SH-SY5Y (cell line): ENCODE data around the gene ATE1.

ENCODE experiments used
- GATA2 ChIP-seq: IDR thresholded peaks from 2 replicates; pipeline ENCODE4 v1.6.1; 2011; ENCODE audit warnings: mild to moderate bottlenecking, low read depth, low read length
- GATA3 ChIP-seq: IDR thresholded peaks from 2 replicates; pipeline ENCODE4 v1.6.1; 2011; ENCODE audit warnings: low read depth, mild to moderate bottlenecking, low read length, moderate library complexity

Gene ATE1

DNA sequence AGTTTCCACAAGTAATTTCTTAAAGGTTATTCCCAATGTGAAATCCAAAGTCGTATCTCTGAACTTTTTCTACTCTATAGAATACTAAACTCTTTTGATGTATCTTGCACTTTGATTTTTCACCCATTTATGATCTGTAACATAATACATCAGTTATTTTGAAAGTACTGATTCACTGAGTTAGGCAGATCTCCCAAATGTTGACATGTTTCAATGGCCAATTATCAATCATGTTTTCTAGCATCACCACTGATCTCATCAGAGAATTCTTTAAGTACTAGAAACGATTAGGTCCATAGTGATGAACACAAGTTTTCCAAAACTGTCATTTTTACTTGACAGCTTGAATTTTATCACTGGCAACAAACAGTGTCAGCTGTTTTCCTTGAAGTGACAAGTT, 119.0 kb downstream of the ATE1 start:
- TF ChIP-seq GATA3 (no peak), GATA2 (no peak)

DNA sequence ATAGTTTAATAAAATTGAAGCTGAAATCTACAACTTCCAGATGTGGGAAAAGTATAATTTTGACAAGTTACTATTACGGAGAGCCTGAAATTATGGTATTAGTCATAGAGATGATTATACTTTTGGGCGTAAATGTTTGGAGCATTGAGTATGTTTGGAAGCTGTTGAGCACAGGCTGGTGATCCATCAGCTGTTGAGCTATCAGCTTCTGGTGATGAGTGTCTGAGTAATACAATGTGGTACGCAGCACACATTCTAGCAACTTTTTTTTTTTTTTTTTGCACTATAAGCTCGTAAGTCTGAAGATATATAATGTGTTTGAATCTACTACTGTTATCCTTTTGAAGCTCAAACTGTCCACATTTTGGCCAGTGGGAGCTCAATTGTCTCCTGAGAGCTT, 123.4 kb downstream of the ATE1 start:
- TF ChIP-seq GATA3: no peak
- no peak for TF ChIP-seq GATA2

DNA sequence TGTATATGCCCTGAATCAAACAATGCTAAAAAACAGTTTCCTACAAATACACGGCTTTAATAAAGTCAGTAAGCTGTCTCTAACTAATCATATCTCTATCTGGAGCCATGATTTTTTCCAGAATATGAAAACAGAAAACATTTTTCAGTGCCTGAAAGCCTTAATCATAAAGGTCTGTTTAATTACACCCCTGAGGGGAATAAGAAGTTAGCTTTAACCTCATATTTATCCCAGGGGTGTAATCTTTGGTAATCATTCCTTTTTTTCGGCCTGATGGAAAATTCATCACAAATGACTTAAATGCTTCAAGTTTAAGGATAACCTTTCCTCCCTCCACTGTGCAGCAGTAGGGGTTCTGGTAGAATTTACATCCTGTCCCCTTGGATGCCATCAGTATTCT, 124.2 kb downstream of the ATE1 start:
- 0 out of 2 replicates have a peak, but pooled peaks have one; percentile 42 for TF ChIP-seq GATA3
- TF ChIP-seq GATA2: no peak

DNA sequence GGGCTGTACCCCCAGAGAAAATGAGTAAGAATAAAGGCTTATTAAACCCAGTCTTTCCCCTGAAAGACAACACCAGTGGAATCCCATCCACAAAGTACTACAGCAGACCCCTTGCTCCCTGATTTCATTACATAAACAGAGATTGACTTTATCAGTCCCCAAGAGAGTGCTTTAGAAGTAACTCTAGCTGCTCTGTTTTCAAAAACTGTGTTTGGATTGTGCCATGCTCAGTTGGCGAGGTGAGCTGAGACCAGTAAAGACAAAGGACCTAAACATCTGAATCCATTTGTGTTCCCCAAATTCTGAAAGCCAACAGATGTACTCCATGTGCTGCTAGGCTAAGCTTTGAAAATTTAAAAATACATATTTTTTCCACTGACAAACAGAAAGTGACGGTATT, 127.0 kb downstream of the ATE1 start:
- TF ChIP-seq GATA2: no peak; the same call in 1 of the 2 replicates
- TF ChIP-seq GATA3: no peak

DNA sequence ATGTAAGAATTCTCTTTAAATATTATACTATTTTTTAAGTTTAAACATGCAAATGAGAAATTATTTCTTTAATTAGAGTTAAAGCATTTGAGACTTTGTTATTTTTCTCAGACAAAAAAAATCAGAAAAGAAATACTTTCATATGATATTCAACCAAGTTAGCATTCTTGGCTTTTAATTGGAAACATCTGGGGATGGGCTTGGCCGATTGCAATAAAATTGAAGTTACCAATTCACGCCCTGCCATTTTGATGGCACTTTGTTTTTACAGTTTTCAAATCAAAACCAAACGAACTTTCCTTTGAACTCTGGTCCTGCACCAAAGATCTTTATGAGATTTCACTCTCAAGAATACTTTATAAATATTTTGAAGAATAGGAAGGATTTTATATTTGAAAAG, 127.7 kb downstream of the ATE1 start:
- TF ChIP-seq GATA3: no peak
- no peak for TF ChIP-seq GATA2

DNA sequence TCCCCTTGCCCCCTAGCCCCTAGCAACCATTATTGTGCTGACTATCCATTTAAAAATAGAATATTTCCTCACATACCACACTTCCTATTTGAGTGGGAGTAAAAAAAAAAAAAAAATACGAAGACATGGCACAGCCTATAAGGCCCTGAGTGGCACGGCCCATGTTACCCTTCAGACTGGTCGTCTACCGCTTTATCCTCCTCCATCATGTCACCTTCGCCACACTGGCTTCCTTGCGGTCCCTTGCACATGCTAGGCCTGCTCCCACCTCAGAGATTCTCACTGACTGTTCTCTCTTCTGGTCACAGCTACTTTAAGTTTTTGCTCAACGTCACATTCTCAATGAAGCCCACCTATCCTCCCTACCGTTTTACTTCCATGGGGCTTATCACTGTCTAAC, 130.3 kb downstream of the ATE1 start:
- TF ChIP-seq GATA3 (no peak), GATA2 (no peak)

DNA sequence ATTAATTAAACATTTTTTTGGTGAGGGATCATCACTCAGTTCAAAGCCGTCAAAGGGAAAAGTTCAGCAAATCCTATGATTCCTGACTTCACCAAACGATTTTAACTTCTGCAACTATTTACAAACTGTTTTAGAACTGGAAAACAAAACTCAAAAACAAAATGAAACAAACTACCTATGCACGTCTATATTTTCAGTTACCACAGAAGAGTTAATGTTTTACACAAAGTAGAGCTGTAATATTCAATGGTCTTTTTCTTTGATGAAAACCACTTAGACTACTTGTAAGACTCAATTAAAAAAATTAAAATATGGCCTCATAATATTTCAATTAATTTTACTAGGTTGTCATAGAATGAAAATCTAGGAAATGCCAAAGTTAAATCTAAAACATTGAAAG, 131.5 kb downstream of the ATE1 start:
- TF ChIP-seq GATA3 (no peak), GATA2 (no peak)

DNA sequence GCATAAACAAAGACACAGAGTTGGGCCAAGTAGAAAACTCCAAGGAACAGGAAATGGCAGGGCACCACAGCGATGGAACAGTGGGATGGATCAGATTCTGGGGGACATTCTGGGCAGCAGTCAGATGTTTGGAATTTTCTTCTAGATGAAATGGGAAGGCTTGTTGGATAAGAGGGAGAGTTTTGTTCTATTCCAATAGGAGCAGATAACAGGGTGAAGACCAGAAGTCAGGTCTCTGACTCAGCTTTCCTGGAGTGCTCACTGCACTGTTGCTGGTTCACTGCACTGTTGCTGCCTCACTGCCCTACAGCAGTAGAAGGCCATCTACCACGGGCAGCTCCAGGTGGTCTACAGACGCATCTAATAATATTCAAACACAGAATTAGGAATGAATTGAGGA, 135.6 kb downstream of the ATE1 start:
- TF ChIP-seq GATA3 (no peak), GATA2 (no peak)

DNA sequence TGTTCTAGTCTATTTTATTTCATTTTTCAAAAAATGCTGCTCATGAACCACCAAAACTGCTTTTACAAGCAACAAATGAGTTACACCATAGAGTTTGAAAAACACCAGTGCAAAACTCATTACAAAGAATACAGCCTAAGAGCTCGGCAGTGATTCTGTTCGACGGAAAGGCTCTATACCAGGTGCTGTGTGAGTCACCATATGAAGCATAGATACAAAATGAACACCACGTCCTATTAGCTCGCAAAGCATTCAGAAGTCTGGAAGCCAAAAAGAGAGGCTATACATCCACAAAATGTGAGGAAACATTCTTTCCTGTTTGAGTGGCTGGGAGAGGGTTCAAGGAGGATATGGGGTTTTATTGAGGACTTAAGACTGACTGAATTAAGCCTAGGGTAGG, 136.1 kb downstream of the ATE1 start:
- no peak for TF ChIP-seq GATA3
- TF ChIP-seq GATA2: no peak

DNA sequence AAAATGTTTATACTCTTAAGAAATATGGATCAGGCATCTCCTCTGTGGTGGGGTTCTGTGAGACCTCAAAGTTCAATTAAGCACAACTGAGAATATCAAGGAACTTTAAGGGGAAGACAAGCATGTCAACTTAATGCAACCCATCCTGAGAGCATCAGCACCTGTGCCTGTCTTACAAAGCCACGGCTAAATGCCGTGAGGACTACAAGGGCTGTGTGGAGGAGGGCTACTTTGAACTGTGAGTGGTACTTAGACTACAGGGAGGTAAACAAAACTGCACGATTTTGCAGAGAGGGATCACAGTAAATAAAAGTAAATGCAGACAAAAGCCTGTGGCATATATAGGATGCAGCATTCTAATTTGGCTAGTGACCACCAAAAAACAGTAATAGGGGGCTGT, 139.1 kb downstream of the ATE1 start:
- TF ChIP-seq GATA3 (no peak), GATA2 (no peak)

DNA sequence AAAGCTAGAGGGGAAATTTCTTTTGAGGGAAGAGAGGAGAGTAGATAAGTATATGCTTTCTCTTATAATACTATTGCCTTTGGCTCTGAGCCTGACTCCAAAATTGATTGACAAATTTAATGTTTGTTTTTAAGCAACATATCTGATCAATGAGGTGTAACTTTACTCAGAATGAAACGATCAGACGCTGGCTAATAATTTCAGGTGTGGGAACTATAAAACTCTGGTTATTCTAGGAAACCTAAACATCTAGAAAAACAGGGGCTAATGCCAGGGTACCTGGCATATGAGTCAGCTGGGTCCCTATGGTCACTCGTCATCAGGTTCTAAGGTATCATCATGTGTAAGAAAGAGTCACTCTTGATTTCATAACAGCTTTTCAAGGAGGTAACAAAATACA, 139.7 kb downstream of the ATE1 start:
- no peak for TF ChIP-seq GATA3
- TF ChIP-seq GATA2: no peak

DNA sequence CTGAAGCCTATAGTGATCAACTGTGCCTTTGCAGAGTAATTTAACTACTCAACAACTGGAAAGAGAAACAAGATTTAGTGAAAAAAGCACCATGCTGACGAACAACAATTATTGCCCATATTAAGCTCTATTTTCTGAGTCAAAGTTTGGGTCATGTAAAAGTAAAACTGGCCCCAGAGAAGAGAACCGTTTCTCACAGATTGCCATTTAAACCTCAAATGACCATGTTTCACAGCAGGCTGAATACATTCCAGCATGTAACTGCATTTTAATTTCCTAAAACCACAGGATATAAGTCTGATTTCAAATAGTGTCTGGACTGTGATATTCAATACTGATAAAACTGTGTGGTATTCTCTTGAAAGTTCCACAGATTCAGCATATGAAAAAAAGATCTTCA, 140.7 kb downstream of the ATE1 start:
- TF ChIP-seq GATA2 (no peak), GATA3 (no peak)

DNA sequence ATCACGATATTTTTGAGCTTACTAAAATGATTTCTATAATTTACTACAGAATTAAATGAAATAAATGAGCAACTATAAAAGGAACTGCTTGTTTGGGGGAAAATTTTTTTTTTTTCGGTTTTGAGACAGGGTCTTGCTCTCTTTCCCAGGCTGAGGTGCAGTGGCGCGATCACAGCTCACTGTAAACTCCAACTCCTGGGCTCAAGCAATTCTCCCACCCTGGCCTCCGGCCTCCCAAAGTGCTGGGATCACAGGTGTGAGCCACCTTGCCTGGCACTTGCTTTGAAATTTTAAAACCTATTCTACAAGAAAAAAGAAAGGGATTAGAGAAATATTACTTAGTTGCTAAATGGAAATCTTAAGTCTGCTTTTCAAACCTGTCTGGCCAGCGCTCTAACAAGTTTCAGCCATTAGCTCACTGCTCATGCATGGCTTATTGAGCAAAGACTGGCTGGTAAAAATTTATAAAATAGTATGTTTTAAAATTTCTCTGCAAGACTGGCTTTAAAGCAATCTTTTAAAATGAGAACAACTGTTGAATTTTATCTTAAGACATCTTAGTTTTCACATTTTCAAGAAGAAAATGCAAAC, 144.0 kb downstream of the ATE1 start:
- TF ChIP-seq GATA2 (no peak), GATA3 (no peak)

DNA sequence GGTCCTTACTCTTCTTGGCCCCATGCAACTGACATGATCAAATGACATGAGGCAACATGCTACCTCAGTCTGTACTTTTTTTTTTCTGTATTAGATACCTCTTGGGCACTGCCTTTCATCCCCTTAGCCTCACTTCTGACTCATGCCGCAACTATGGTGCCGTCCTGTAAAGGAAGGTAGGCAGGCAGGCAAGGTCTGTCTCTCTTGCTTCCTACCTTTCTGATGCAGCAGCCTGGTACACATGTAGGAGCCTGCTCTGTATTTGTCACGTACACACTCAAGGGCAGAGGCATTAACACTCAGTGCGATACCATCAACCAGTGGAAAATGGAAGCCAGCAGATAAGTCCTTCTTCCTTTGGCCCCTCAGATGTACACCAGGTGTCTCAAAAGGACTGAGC, 146.7 kb downstream of the ATE1 start:
- TF ChIP-seq GATA2: no peak
- TF ChIP-seq GATA3: no peak

DNA sequence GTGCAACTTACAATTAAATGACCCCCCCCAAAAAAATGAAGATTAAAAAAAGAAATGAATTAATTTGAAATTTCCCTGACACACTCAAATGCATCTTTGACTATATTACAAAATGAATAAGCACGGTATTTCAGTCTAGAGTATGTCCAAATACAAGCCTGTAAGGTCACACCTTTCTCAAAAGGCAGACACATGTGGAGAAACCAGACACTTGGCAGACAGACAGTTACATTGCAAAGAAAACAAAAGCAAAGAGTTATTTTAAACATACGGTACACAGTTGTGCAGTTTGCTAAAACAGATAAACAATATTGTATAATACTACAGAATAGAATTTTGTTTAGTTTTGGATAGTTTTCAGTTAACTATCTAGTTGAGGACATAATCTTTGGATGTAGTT, 153.0 kb downstream of the ATE1 start:
- TF ChIP-seq GATA3 (no peak), GATA2 (no peak)

DNA sequence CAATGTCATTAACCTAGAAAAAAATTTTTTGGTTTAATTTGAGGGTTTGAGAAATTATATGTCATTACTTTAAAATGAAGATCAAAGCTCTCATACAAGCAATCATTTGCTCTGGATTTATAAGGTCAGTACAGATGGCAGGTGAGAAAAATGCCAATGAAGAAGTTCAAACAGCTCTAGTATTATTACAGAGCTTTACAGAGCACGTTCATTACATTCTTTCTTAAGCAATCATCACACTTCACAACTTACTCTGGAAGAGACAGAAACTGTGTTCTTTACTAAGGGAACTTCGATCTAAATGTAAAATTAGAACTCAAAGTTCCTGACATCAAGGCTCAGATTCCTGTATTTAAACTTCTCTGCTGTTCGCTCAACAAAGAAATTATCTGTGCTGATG, 153.4 kb downstream of the ATE1 start:
- no peak for TF ChIP-seq GATA3
- TF ChIP-seq GATA2: no peak

DNA sequence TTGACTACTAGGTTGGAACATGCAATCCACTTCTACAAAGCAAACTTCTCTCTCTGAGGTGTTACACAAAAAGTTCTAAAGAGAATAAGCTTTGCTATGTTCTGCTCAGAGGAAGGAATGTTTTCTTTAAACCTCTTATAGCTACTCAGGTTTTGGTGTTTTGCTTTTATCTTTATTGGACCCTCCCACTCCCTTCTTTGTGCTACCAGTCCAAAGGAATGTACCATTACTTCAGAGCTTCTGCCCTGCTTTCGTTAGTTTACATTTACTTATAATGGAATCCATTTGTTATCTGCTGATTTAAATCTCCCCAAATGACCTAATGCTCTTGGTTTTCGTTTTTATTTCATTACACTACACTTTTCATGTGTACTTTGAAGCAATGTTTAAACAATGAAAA, 154.9 kb downstream of the ATE1 start:
- TF ChIP-seq GATA3 (no peak), GATA2 (no peak)

DNA sequence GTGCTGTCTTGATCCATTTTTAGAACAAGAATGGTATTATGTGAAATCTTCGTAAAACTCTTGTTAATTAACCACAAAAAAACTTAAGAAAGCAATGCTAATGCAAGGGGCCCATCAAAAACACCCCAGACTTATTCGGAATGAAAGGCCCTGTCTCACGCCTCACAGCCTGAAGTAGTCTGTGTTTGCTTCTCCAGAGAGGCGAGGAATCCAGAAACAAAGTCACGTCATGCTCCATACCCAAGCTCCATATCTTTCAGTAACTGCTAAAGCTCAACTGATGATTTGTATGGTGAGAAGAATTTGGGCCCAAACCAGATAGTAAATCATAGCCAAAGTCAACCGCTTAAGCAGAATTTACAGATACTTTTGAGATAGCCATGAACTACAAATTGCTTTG, 155.4 kb downstream of the ATE1 start:
- TF ChIP-seq GATA2 (no peak), GATA3 (no peak)

DNA sequence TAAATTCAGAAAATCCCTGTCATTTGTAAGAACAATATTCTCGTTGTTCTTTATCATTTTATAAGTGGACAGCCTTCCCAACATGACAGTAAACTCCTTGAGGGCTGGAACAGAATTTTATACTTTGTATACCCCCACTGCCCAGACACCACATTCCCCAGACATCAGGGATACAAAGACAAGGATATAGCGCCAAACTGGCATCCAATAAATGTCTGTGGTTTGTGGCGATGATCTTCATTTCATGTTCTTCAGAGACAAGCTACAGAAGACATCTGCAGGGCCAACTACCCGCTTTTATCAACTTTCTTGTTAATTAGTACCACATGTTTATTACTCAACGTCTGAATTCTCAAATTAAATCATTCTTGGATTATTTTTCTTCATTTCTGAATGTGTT, 155.9 kb downstream of the ATE1 start:
- TF ChIP-seq GATA2 (no peak), GATA3 (no peak)
